Body of pancreas (tissue), 4 donors: ENCODE results near the gene CELA2A.
"Not testable (repeated sequence)": the region's sequence is repeated elsewhere in the genome, so short reads cannot be mapped to it uniquely, and the experiment has no call there.

Experiments used
- CTCF ChIP-seq, 7 experiments: fragments of 450-650 bp in 4 of 7; fragments of 200-600 bp in 3 of 7; sonication (generic) in 3 of 7; IDR thresholded peaks; one replicate each; pipeline ENCODE4 v1.5.1; 2016 to 2019; ENCODE audit warnings: antibody characterized with exemption in 7 of 7
- POLR2A ChIP-seq, 3 donors: fragments of 450-650 bp; IDR thresholded peaks; one replicate each; pipeline ENCODE4 v1.6.1; 2016; ENCODE audit warnings: antibody characterized with exemption in 3 of 3, mild to moderate bottlenecking in 2 of 3

GRCh38 chr1:15482983-15483543 is 26.5 kb downstream of the CELA2A start:
- not testable (repeated sequence) for TF ChIP-seq CTCF, POLR2A (IDR thresholded peaks at IDR 0.05)
